ENCODE data around the gene ADM5.

Gene ADM5

GRCh38 chr19:49690656-49691242 lies 1.4 kb downstream of the ADM5 start, which contains the start of gene CPT1C:
CPT1C (plus strand) TSS chr19:49691116; CDS start chr19:49692253, 1,137 bp downstream.
- DNase-seq (ENCODE audit: low read depth): peak; percentile 71
- peak within 1 kb of the TSS; percentile 50 for H3K4me3 ChIP-seq (ENCODE audit: low read depth, low read length)
- no peak for TF ChIP-seq CTCF (conservative IDR thresholded peaks at IDR 0.05; ENCODE audit: low read depth, low read length)

- no peak for TF ChIP-seq CTCF (conservative IDR thresholded peaks at IDR 0.05; ENCODE audit: low read depth, low read length)
Measured at GRCh38 chr19:49691243-49692146, 2.1 kb downstream of the ADM5 start.

GRCh38 chr19:49692147-49692506 lies 2.7 kb downstream of the ADM5 start:
- DNase-seq (ENCODE audit: low read depth): no peak
- TF ChIP-seq CTCF (conservative IDR thresholded peaks at IDR 0.05; ENCODE audit: low read depth, low read length): no peak
- H3K4me3 ChIP-seq (ENCODE audit: low read depth, low read length): no peak overlapping the region

More at GRCh38 chr19:49691243-49692146, 2.1 kb downstream of the ADM5 start:
- H3K4me3 ChIP-seq (ENCODE audit: low read depth, low read length): peak overlapping the region; percentile 50
- peak; percentile 68 for DNase-seq (ENCODE audit: low read depth)

- TF ChIP-seq CTCF (conservative IDR thresholded peaks at IDR 0.05; ENCODE audit: low read depth, low read length): no peak
- no peak for DNase-seq (ENCODE audit: low read depth)
- H3K4me3 ChIP-seq (ENCODE audit: low read depth, low read length): no peak overlapping the region
Measured at GRCh38 chr19:49696115-49696514, 6.7 kb downstream of the ADM5 start.

GRCh38 chr19:49696865-49697264 lies 7.5 kb downstream of the ADM5 start:
- no peak overlapping the region for H3K4me3 ChIP-seq (ENCODE audit: low read depth, low read length)
- no peak for TF ChIP-seq CTCF (conservative IDR thresholded peaks at IDR 0.05; ENCODE audit: low read depth, low read length)
- DNase-seq (ENCODE audit: low read depth): no peak

- no peak overlapping the region for H3K4me3 ChIP-seq (ENCODE audit: low read depth, low read length)
- no peak for DNase-seq (ENCODE audit: low read depth)
- TF ChIP-seq CTCF (conservative IDR thresholded peaks at IDR 0.05; ENCODE audit: low read depth, low read length): no peak
Measured at GRCh38 chr19:49699364-49699763, 10.0 kb downstream of the ADM5 start.
